ENCODE results near the gene EFNB3.

Gene EFNB3

GRCh38 chr17:7707858-7708750 is 3.1 kb downstream of the EFNB3 start:
- Histone ChIP-seq H3K27me3 (peaks cover 73% of the 10 kb centered on the region), H3K4me2 (no peak overlapping the region), H3K27ac (no peak overlapping the region), H3K9ac (no peak overlapping the region), H3K36me3 (peaks cover 4% of the 10 kb centered on the region), H3K4me1 (peaks cover 30% of the 10 kb centered on the region), H3K4me3 (no peak overlapping the region), H3K9me3 (no peaks in the 10 kb centered on the region), H4K20me1 (peaks cover 44% of the 10 kb centered on the region)
- no peak for TF ChIP-seq Cebpa-rat (IDR thresholded peaks at IDR 0.05)

- no peak for TF ChIP-seq Cebpa-rat (IDR thresholded peaks at IDR 0.05)
- Histone ChIP-seq H3K4me2 (peak overlapping the region; percentile 22; the same call in 1 of the 2 replicates), H3K9ac (no peak overlapping the region), H4K20me1 (peaks cover 34% of the 10 kb centered on the region), H3K4me3 (no peak overlapping the region), H3K27me3 (peaks cover 73% of the 10 kb centered on the region), H3K9me3 (no peaks in the 10 kb centered on the region), H3K27ac (no peak overlapping the region), H3K36me3 (no peaks in the 10 kb centered on the region), H3K4me1 (peaks cover 39% of the 10 kb centered on the region)
Observed at GRCh38 chr17:7709031-7709430, 4.0 kb downstream of the EFNB3 start.

GRCh38 chr17:7710301-7710700 is 5.3 kb downstream of the EFNB3 start:
- no peak for TF ChIP-seq Cebpa-rat (IDR thresholded peaks at IDR 0.05)
- Histone ChIP-seq H4K20me1 (peaks cover 24% of the 10 kb centered on the region), H3K36me3 (no peaks in the 10 kb centered on the region), H3K9ac (no peak overlapping the region), H3K4me3 (no peak overlapping the region), H3K9me3 (no peaks in the 10 kb centered on the region), H3K27me3 (peaks cover 73% of the 10 kb centered on the region), H3K27ac (no peak overlapping the region), H3K4me1 (peaks cover 43% of the 10 kb centered on the region), H3K4me2 (peak overlapping the region; percentile 53)

- Histone ChIP-seq H3K9ac (no peak overlapping the region), H3K4me2 (no peak overlapping the region), H3K4me3 (no peak overlapping the region), H3K4me1 (peaks cover 43% of the 10 kb centered on the region), H3K27me3 (peaks cover 73% of the 10 kb centered on the region), H3K27ac (no peak overlapping the region), H3K36me3 (no peaks in the 10 kb centered on the region), H3K9me3 (no peaks in the 10 kb centered on the region), H4K20me1 (peaks cover 15% of the 10 kb centered on the region)
- TF ChIP-seq Cebpa-rat (IDR thresholded peaks at IDR 0.05): no peak
Observed at GRCh38 chr17:7711051-7711755, 6.2 kb downstream of the EFNB3 start.

GRCh38 chr17:7712111-7712771 is 7.2 kb downstream of the EFNB3 start:
- Histone ChIP-seq H3K4me3 (no peak overlapping the region), H3K9ac (no peak overlapping the region), H3K27me3 (peaks cover 73% of the 10 kb centered on the region), H3K9me3 (no peaks in the 10 kb centered on the region), H3K4me2 (0 out of 2 replicates have a peak overlapping the region, but pooled peaks have one; percentile 1), H3K36me3 (no peaks in the 10 kb centered on the region), H3K4me1 (peaks cover 51% of the 10 kb centered on the region), H3K27ac (no peak overlapping the region), H4K20me1 (peaks cover 5% of the 10 kb centered on the region; the same call in 1 of the 2 replicates)
- TF ChIP-seq Cebpa-rat (IDR thresholded peaks at IDR 0.05): no peak

GRCh38 chr17:7713782-7714181 is 8.8 kb downstream of the EFNB3 start:
- Histone ChIP-seq H3K27ac (no peak overlapping the region), H3K4me1 (peaks cover 65% of the 10 kb centered on the region), H3K36me3 (no peaks in the 10 kb centered on the region), H3K4me3 (no peak overlapping the region), H3K9me3 (no peaks in the 10 kb centered on the region), H3K27me3 (peaks cover 75% of the 10 kb centered on the region), H3K9ac (0 out of 2 replicates have a peak overlapping the region, but pooled peaks have one; percentile 24), H3K4me2 (peak overlapping the region; percentile 83), H4K20me1 (no peaks in the 10 kb centered on the region; the same call in 1 of the 2 replicates)
- TF ChIP-seq Cebpa-rat (IDR thresholded peaks at IDR 0.05): no peak

- peaks cover 87% of the 10 kb centered on the region for H3K27me3 ChIP-seq
- H3K27ac ChIP-seq: no peak overlapping the region
- no peak overlapping the region for H3K9ac ChIP-seq
- no peaks in the 10 kb centered on the region; the same call in 1 of the 2 replicates for H4K20me1 ChIP-seq
- H3K4me3 ChIP-seq: no peak overlapping the region
- H3K4me1 ChIP-seq: peaks cover 61% of the 10 kb centered on the region
- no peaks in the 10 kb centered on the region for H3K36me3 ChIP-seq
- no peak for TF ChIP-seq Cebpa-rat (IDR thresholded peaks at IDR 0.05)
- peak overlapping the region; percentile 83 for H3K4me2 ChIP-seq
- H3K9me3 ChIP-seq: no peaks in the 10 kb centered on the region
Observed at GRCh38 chr17:7714721-7715594, 10.0 kb downstream of the EFNB3 start.

- Histone ChIP-seq H3K9ac (peak overlapping the region; percentile 43; the same call in 1 of the 2 replicates), H3K4me1 (peaks cover 52% of the 10 kb centered on the region), H3K9me3 (no peaks in the 10 kb centered on the region), H3K27ac (0 out of 2 replicates have a peak overlapping the region, but pooled peaks have one; percentile 44), H3K4me3 (peak overlapping the region; percentile 67), H3K27me3 (peaks cover 93% of the 10 kb centered on the region), H3K36me3 (no peaks in the 10 kb centered on the region), H3K4me2 (peak overlapping the region; percentile 83), H4K20me1 (no peaks in the 10 kb centered on the region; the same call in 1 of the 2 replicates)
- no peak for TF ChIP-seq Cebpa-rat (IDR thresholded peaks at IDR 0.05)
Observed at GRCh38 chr17:7715936-7716886, 11.2 kb downstream of the EFNB3 start.

Data from BLaER1 (cell line).